ENCODE data around the gene NLE1. TPM values are rescaled to one million over a fixed set of nuclear protein-coding genes. Genes with fewer than 3 reads are reported as not detected.

NLE1 gene
- total RNA-seq, 5 donors from 2014 or later (not counting 1 experiment from before 2014, with no cell fraction given), result 12.3 to 29.1 (median 17.8) TPM

- WGBS (ENCODE audit: insufficient coverage), result 68% methylated on average over 3 of the region's 3 CpGs
- DNase-seq (no peak), ATAC-seq (replicated peaks in 1 of 4) (no peak)
- H3K27ac Mint-ChIP-seq, result no peak overlapping the region
- no peaks in the 10 kb centered on the region for H3K36me3 Mint-ChIP-seq
- peaks cover 14 to 45% of the 10 kb centered on the region in 2 experiments for H3K4me1 ChIP-seq (ENCODE audit: control insufficient read depth in 1 of 2, extremely low read depth in 1 of 2, insufficient read depth in 2 of 2, low read length in 2 of 2)
- no peaks in the 10 kb centered on the region for H3K27me3 Mint-ChIP-seq
- no peaks in the 10 kb centered on the region for H3K36me3 ChIP-seq (ENCODE audit: control insufficient read depth in 2 of 2, extremely low read depth in 1 of 2, insufficient read depth in 1 of 2, low read length in 1 of 2)
- POLR2A ChIA-PET, result interaction anchor here (0.6 to 1.1 kb wide), 4 partner anchors 14 to 425 kb away, joined by 3 to 6 read pairs (median 4); no protein-coding TSS in a partner anchor
- H3K4me3 ChIP-seq (ENCODE audit: control insufficient read depth in 1 of 2, extremely low read depth in 1 of 2, low read length in 1 of 2), result no peak overlapping the region
- H3K9me3 ChIP-seq, result no peaks in the 10 kb centered on the region
- peaks cover 35 to 41% (median 39%) of the 10 kb centered on the region in 3 donors for H3K4me1 Mint-ChIP-seq
- CTCF ChIA-PET, result no interaction called here
- no peak overlapping the region for H3K27ac ChIP-seq (ENCODE audit: low read length)
- H3K4me3 Mint-ChIP-seq, result no peak overlapping the region
- H3K9me3 Mint-ChIP-seq, result no peaks in the 10 kb centered on the region
- H3K27me3 ChIP-seq (replicated peaks in 1 of 2; ENCODE audit: control insufficient read depth in 2 of 2, extremely low read depth in 1 of 2, insufficient read depth in 2 of 2, low read length in 1 of 2), result no peaks in the 10 kb centered on the region
Observed at GRCh38 chr17:35167046-35167445, 24.9 kb upstream of the NLE1 start.

DNA sequence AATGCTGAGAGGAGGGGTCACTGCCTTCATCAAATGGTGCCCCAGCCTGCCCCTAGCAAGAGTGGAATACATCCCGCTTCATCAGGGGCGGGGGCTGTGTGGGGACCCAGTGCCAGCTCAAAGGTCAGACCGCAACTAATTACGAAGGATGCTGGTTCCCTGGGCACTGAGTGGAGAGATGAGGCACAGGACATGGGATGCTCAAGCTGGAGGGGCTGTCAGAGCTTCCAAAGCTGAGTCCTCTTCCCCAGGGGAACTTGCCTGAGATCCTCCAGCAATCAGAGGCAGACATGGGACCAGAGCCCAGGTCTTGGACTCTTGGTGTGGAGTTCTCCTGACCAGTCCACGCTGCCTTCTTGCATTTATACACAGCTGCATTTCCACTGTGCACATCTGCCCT lies 24.4 kb upstream of the NLE1 start:
- H3K4me1 ChIP-seq (ENCODE audit: control insufficient read depth in 1 of 2, extremely low read depth in 1 of 2, insufficient read depth in 2 of 2, low read length in 2 of 2), result peaks cover 14 to 47% of the 10 kb centered on the region in 2 experiments
- peaks cover 37 to 42% (median 39%) of the 10 kb centered on the region in 3 donors for H3K4me1 Mint-ChIP-seq
- no CpG with 5 or more reads among the region's 5 CpGs for WGBS (ENCODE audit: insufficient coverage)
- DNase-seq (no peak), ATAC-seq (replicated peaks in 1 of 4) (no peak)
- no peaks in the 10 kb centered on the region for H3K27me3 Mint-ChIP-seq
- no peaks in the 10 kb centered on the region for H3K9me3 ChIP-seq
- ChIA-PET POLR2A (no interaction called here), CTCF (interaction anchor here in 1 of 2 donors (0.6 kb wide), 1 partner anchor 369 kb away, joined by 3 read pairs; no protein-coding TSS in a partner anchor)
- no peaks in the 10 kb centered on the region for H3K36me3 Mint-ChIP-seq
- no peak overlapping the region for H3K27ac ChIP-seq (ENCODE audit: low read length)
- no peaks in the 10 kb centered on the region for H3K36me3 ChIP-seq (ENCODE audit: control insufficient read depth in 2 of 2, extremely low read depth in 1 of 2, insufficient read depth in 1 of 2, low read length in 1 of 2)
- no peak overlapping the region for H3K4me3 ChIP-seq (ENCODE audit: control insufficient read depth in 1 of 2, extremely low read depth in 1 of 2, low read length in 1 of 2)
- no peak overlapping the region for H3K27ac Mint-ChIP-seq
- H3K4me3 Mint-ChIP-seq, result no peak overlapping the region
- no peaks in the 10 kb centered on the region for H3K9me3 Mint-ChIP-seq
- H3K27me3 ChIP-seq (replicated peaks in 1 of 2; ENCODE audit: control insufficient read depth in 2 of 2, extremely low read depth in 1 of 2, insufficient read depth in 2 of 2, low read length in 1 of 2), result no peaks in the 10 kb centered on the region

GRCh38 chr17:35164716-35165115 lies 22.6 kb upstream of the NLE1 start:
- H3K27me3 ChIP-seq (replicated peaks in 1 of 2; ENCODE audit: control insufficient read depth in 2 of 2, extremely low read depth in 1 of 2, insufficient read depth in 2 of 2, low read length in 1 of 2), result no peaks in the 10 kb centered on the region
- Mint-ChIP-seq H3K9me3 (no peaks in the 10 kb centered on the region), H3K27ac (peak overlapping the region; percentile 58 to 61), H3K4me3 (no peak overlapping the region), H3K36me3 (no peaks in the 10 kb centered on the region), H3K27me3 (no peaks in the 10 kb centered on the region), H3K4me1 (peaks cover 50 to 53% (median 51%) of the 10 kb centered on the region in 3 donors)
- no peaks in the 10 kb centered on the region for H3K36me3 ChIP-seq (ENCODE audit: control insufficient read depth in 2 of 2, extremely low read depth in 1 of 2, insufficient read depth in 1 of 2, low read length in 1 of 2)
- CTCF ChIA-PET, result interaction anchor here in 1 of 2 donors (1.2 kb wide), 1 partner anchor 369 kb away, joined by 3 read pairs; no protein-coding TSS in a partner anchor
- DNase-seq, result no peak
- H3K27ac ChIP-seq (ENCODE audit: low read length), result no peak overlapping the region
- no peak overlapping the region for H3K4me3 ChIP-seq (ENCODE audit: control insufficient read depth in 1 of 2, extremely low read depth in 1 of 2, low read length in 1 of 2)
- 20% methylated on average over 1 of the region's 5 CpGs for WGBS (ENCODE audit: insufficient coverage)
- ATAC-seq (replicated peaks in 1 of 4), result no peak
- H3K4me1 ChIP-seq (ENCODE audit: control insufficient read depth in 1 of 2, extremely low read depth in 1 of 2, insufficient read depth in 2 of 2, low read length in 2 of 2), result peaks cover 28 to 55% of the 10 kb centered on the region in 2 experiments
- POLR2A ChIA-PET, result no interaction called here
- H3K9me3 ChIP-seq, result no peaks in the 10 kb centered on the region

- no peaks in the 10 kb centered on the region for H3K27me3 ChIP-seq (replicated peaks in 1 of 2; ENCODE audit: control insufficient read depth in 2 of 2, extremely low read depth in 1 of 2, insufficient read depth in 2 of 2, low read length in 1 of 2)
- no peaks in the 10 kb centered on the region for H3K27me3 Mint-ChIP-seq
- DNase-seq (no peak), ATAC-seq (replicated peaks in 1 of 4) (no peak)
- POLR2A ChIA-PET, result interaction anchor here in 1 of 2 donors (0.6 kb wide), 1 partner anchor 599 kb away, joined by 5 read pairs; no protein-coding TSS in a partner anchor
- H3K4me1 Mint-ChIP-seq, result peaks cover 58 to 59% (median 59%) of the 10 kb centered on the region in 3 donors
- H3K4me1 ChIP-seq (ENCODE audit: control insufficient read depth in 1 of 2, extremely low read depth in 1 of 2, insufficient read depth in 2 of 2, low read length in 2 of 2), result peaks cover 28 to 64% of the 10 kb centered on the region in 2 experiments
- H3K9me3 ChIP-seq, result no peaks in the 10 kb centered on the region
- H3K27ac Mint-ChIP-seq, result peak overlapping the region; percentile 27 to 58
- H3K27ac ChIP-seq (ENCODE audit: low read length), result no peak overlapping the region
- H3K4me3 Mint-ChIP-seq, result no peak overlapping the region
- WGBS (ENCODE audit: insufficient coverage), result 93% methylated on average over 3 of the region's 7 CpGs
- no peaks in the 10 kb centered on the region for H3K36me3 ChIP-seq (ENCODE audit: control insufficient read depth in 2 of 2, extremely low read depth in 1 of 2, insufficient read depth in 1 of 2, low read length in 1 of 2)
- no peak overlapping the region for H3K4me3 ChIP-seq (ENCODE audit: control insufficient read depth in 1 of 2, extremely low read depth in 1 of 2, low read length in 1 of 2)
- no peaks in the 10 kb centered on the region for H3K9me3 Mint-ChIP-seq
- CTCF ChIA-PET, result interaction anchor here (0.6 to 1.2 kb wide), 3 partner anchors 76 to 370 kb away, joined by 3 to 5 read pairs (median 4); no protein-coding TSS in a partner anchor
- H3K36me3 Mint-ChIP-seq, result no peaks in the 10 kb centered on the region
Observed at GRCh38 chr17:35163886-35164285, 21.8 kb upstream of the NLE1 start.

- 90% methylated on average over 3 of the region's 4 CpGs for WGBS (ENCODE audit: insufficient coverage)
- Mint-ChIP-seq H3K4me3 (peak overlapping the region in 1 of 3 donors; percentile 79), H3K27me3 (no peaks in the 10 kb centered on the region), H3K27ac (peak overlapping the region; percentile 85 to 92), H3K36me3 (no peaks in the 10 kb centered on the region), H3K4me1 (peaks cover 62 to 66% (median 63%) of the 10 kb centered on the region in 3 donors), H3K9me3 (no peaks in the 10 kb centered on the region)
- ChIA-PET CTCF (interaction anchor here in 1 of 2 donors (0.6 kb wide), 2 partner anchors 33 to 620 kb away, joined by 3 read pairs; no protein-coding TSS in a partner anchor), POLR2A (no interaction called here)
- ATAC-seq (replicated peaks in 1 of 4), result no peak
- no peaks in the 10 kb centered on the region for H3K36me3 ChIP-seq (ENCODE audit: control insufficient read depth in 2 of 2, extremely low read depth in 1 of 2, insufficient read depth in 1 of 2, low read length in 1 of 2)
- peaks cover 28 to 66% of the 10 kb centered on the region in 2 experiments for H3K4me1 ChIP-seq (ENCODE audit: control insufficient read depth in 1 of 2, extremely low read depth in 1 of 2, insufficient read depth in 2 of 2, low read length in 2 of 2)
- H3K4me3 ChIP-seq (ENCODE audit: control insufficient read depth in 1 of 2, extremely low read depth in 1 of 2, low read length in 1 of 2), result no peak overlapping the region
- H3K27me3 ChIP-seq (replicated peaks in 1 of 2; ENCODE audit: control insufficient read depth in 2 of 2, extremely low read depth in 1 of 2, insufficient read depth in 2 of 2, low read length in 1 of 2), result no peaks in the 10 kb centered on the region
- peak overlapping the region; percentile 71 for H3K27ac ChIP-seq (ENCODE audit: low read length)
- no peaks in the 10 kb centered on the region for H3K9me3 ChIP-seq
- DNase-seq, result no peak
Observed at GRCh38 chr17:35162755-35163154, 20.7 kb upstream of the NLE1 start.

DNA sequence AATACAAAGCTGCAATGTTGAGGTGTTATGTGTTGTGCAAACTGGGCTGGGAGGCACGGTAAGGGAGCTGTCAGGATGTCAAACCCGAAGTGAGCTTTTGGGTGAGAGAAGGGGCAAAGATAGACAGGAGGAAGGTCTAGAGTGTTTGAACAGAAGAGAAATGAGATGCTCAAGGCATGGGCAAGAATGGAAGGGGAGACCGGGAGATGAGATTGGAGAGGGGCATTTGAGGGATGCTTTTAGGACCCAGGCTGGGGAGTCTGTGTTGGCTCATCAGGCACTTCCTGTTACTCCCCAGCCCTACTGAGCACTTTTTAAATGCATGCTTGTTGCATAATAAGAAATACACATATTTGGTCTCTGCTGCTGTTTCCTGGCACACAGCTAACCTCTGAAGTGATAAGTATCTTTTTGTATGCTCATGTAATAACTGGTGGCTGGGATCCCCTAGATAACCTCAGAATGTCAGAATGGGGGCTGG lies 19.2 kb upstream of the NLE1 start:
- peak overlapping the region in 1 of 2 donors; percentile 27 for H3K4me3 ChIP-seq (ENCODE audit: control insufficient read depth in 1 of 2, extremely low read depth in 1 of 2, low read length in 1 of 2)
- peak in 31 of 35 experiments; percentile 8 to 69 (median 28) for DNase-seq
- no peaks in the 10 kb centered on the region for H3K27me3 Mint-ChIP-seq

More for the DNA sequence above, 19.2 kb upstream of the NLE1 start:
- peak overlapping the region; percentile 71 for H3K27ac ChIP-seq (ENCODE audit: low read length)
- H3K27me3 ChIP-seq (replicated peaks in 1 of 2; ENCODE audit: control insufficient read depth in 2 of 2, extremely low read depth in 1 of 2, insufficient read depth in 2 of 2, low read length in 1 of 2), result no peaks in the 10 kb centered on the region
- H3K4me1 ChIP-seq (ENCODE audit: control insufficient read depth in 1 of 2, extremely low read depth in 1 of 2, insufficient read depth in 2 of 2, low read length in 2 of 2), result peaks cover 28 to 66% of the 10 kb centered on the region in 2 experiments
- ATAC-seq (replicated peaks in 1 of 4), result peak; percentile 67 to 83 (median 80)
- peak overlapping the region; percentile 66 to 79 (median 71) for H3K4me3 Mint-ChIP-seq
- no peaks in the 10 kb centered on the region for H3K36me3 Mint-ChIP-seq
- H3K27ac Mint-ChIP-seq, result peak overlapping the region; percentile 92 to 98
- H3K9me3 ChIP-seq, result no peaks in the 10 kb centered on the region
- H3K9me3 Mint-ChIP-seq, result no peaks in the 10 kb centered on the region
- H3K4me1 Mint-ChIP-seq, result peaks cover 58 to 63% (median 61%) of the 10 kb centered on the region in 3 donors
- no peaks in the 10 kb centered on the region for H3K36me3 ChIP-seq (ENCODE audit: control insufficient read depth in 2 of 2, extremely low read depth in 1 of 2, insufficient read depth in 1 of 2, low read length in 1 of 2)
- POLR2A ChIA-PET, result interaction anchor here (0.6 to 1.3 kb wide), 5 partner anchors 36 to 352 kb away, joined by 3 to 13 read pairs (median 4); no protein-coding TSS in a partner anchor
- WGBS (ENCODE audit: insufficient coverage), result 0% methylated on average over 2 of the region's 3 CpGs
- CTCF ChIA-PET, result interaction anchor here in 1 of 2 donors (0.6 to 2.4 kb wide), 3 partner anchors 53 to 82 kb away, joined by 3 to 13 read pairs (median 3); partner anchors contain the start of gene SLFN5

Data from T-cell (primary cell).